Fibroblast of skin of back (primary cell): ENCODE measurements around the gene GTF3A.

Experiments
- DNase-seq: peaks from one replicate; pipeline ENCODE4 v3.0.0-alpha.2; 2013

GTF3A gene

DNA sequence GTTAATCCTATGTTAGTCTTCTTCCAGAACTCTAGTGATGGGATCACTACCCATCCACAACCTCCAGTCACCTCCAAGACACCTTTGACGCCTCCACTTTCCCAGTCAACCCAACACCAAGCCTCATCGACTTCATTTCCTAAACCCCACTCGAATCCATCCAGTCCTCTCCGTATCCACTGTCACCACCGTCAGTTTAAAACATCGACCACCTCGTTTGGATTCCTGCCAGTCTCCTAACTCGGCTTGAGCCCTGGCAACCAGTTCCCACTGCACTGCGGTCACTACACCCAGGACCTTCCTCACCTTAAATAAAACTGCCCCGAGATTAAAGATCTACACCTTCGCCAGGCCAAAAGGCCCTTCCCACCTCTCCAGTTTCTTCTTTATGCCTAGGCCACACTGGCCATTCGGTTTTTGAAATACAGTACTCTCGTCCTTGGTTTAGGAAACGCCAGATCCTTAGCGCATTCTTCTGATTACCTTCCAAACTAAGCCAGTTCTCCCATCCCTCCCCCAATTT is 24.7 kb downstream of the GTF3A start:
- DNase-seq = no peak

DNA sequence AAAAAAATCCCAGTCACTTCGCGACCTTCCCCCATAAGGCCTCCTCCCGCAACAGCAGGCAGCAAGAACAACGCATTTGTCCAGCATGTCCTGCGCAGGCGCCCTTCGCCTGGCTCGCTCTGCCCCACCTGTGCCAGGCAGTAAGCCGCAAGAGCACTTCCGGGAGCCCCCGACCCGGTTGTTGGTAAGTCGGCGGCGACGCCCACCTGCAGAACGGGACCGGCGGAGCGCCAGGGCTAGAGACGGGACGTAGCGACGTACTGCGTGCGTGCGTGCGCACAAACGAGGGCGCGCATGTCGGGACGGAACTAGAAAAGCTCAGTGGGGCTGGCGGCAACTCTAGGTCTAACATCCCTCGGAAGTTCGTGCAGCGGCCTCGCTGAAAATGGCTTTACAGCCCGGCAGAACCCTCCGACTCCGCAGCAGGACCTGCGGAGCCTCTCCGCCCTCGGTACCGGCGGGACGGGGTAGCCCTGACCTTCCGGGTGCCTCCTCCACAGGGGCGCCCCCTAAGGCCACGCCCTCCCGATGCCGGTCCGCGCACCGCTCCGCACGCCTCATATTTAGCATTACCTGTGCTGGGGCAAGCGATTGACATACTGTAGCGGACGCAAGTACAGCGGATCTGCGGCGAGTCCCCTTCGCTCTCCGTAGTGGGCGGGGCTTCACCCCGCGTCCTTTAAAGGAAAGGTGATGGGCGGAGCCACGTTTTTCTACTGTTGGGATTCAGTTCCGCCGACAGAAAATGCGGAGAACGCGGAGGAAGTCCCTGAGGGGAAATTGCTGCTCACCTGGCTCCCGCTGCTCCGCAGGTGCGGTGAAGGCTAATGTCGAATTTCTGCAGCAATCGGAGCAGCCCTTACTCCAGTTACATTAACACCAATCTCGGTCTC is 25.8 kb downstream of the GTF3A start, which contains the start of gene MTIF3:
TSS of gene MTIF3 (minus strand) at position 629 of the 893 bp plus-strand sequence. CDS start 10,116 bp downstream, outside the sequence.
- peak; percentile 88 for DNase-seq

DNA sequence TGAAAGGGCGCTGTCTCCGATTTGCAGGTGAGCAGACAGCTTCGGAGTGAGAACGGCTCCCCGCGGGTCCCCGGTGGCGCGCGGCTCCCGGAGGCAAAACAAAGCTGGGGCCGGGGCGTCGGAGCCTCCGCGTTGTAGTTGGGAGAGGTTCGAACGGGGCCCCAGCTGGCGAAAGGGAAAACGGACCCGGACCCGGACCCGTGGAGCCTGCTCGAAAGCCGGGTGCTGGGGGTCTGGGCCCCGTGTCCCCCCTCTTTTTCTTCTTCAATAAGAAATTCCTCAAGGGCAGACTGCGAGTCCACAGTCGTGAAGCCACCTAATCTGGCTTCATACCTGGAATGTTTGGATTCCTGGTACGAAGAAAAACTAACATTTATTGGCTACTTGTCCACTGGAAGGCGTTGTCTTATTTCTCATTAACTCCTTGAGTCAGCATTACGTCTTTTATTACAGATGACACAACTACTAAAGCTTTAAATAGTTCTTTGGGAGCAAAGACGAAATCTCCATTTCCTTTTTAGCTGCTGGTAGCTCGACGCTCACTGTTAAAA is 26.6 kb downstream of the GTF3A start:
- DNase-seq = peak; percentile 44

DNA sequence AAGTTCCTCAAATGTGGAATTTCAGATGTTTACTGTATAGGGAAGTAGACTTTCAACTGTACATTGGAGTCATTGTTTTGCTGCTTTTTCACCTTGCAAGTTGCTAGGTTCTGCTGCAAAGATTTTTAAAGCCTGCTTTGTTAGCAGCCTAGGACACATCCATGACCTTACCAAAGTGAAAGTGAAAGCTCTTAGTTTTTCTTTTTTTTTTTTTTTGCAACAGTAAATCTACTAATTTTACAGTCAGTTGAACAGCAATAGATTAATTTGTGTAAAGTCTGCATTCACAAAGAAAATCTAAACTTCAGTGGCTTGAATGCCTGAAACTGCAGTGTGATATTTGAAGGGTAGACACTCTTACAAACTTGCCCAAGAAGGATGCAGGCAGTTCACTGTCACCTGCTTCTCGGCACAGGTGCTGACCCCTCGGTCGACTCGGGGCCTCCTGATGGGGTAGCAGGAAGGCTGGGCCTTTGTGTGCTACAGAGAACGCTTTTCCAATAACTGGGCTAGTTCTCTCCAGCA is 31.0 kb downstream of the GTF3A start:
- no peak for DNase-seq

DNA sequence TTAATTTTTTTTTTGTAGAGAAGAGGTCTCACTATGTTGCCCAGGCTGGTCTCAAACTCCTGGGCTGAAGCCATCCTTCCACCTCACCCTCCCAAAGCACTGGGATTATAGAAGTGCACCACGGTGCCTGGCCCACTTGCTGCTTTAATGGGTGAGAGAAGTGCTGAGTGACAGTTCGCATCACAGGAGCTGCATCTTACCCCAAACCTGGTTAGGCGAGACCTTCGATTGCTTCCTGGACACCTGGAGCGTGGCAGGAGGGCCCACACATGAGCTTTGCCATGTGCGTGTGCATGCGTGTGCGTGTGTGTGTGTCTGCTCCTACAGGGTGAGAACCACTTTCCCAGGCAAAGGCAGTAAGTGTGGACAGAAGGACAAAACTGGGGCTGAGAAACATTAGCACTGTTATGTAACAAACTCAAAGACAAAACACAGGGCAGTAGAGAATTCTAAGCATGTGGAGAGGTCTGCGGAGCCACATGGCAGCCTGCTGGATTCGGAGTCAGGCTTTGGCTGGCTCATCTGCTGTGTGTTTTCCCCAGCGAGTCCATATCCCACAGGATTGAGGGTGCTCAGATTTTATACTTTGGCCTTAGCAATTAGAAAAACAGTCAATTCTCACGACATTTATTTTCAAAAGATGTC is 37.6 kb downstream of the GTF3A start:
- DNase-seq = no peak

DNA sequence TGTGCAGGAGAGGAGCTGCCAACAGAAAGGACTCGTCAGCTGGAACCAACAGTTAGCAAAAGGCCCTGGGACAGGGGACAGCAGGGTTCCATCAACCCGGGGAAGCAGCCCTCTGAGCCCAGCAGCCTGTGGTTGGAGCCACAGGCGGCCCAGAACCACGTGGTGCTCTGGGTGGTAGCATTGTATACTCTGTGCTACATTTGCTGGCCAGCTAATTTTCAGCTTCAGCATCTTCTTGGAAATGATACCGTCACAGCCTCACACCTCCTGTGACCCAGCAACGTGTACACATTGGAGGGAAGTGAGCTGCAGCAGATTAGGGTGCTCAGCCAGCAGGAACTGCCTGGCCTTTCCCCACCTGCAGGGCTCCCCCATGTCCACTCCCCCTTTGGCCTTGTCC is 39.1 kb downstream of the GTF3A start:
- DNase-seq = no peak

DNA sequence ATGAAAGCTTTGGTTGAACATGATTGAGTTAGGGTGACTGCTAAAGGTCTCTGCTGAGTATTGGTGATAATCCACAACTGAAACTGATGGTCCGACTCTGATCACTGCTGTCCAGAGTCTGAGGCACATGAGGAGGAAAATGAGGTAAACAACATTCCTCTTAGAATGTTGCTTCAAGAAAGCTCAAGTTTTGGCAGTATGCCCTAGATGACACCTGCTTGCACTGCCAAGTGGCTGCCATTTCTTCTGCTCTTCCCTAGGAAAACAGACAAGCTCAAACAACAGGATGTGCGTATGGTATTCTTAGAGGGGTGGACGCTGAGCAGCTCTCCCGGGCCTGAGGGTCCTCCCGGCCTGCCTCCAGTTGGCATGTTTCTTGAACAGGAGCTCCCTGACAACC is 41.2 kb downstream of the GTF3A start:
- DNase-seq = no peak

DNA sequence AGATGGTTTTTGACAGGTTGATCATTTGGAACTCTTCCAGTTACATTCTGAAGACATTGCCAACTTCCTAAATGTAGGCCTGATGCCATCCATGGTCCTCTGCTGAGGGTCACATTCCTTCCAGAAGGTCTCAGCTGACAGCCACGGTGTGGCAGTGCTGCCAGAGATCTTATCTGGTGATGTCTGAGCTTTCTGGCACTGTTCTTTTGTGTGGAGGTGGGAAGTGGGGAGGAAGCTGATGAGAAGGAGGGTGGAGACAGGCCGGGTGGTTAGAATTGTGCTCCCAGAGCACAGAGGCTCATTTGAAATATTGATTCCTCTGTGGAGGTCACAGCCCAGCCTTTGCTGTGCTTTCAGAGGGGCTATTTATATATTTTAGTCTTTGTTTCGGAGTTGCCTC is 42.1 kb downstream of the GTF3A start:
- DNase-seq = no peak

DNA sequence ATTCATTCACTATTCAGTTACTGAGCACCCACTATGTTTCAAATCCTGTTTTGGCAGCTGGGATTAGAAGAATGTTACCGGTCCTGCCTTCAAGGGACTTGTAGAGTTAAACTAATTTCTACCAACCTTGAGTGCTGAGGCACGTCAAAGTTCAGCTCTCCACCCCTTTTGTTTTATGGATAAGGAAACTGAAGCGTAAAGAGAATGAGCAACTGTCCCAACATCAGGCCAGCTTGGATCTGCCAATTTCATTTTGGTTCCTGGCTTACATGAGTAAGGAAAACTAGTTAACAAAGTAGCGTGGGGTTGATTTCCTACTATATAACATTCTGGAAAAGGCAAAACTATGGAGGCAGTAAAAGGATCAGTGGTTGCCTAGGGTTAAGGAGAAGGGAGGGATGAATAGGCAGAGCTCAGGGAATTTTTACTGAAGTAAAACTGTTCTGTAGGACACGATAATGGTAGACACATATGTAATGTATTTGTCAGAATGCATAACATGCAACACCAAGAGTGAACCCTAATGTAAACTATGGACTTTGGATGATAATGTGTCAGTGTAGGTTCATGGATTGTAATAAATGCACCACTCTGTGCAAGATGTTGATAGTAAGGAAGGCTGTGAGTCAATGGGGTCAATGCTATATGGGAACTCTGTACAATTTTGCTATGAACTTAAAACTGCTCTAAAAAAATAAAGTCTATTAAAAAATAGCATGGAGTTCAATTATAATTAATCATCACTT is 45.8 kb downstream of the GTF3A start:
- DNase-seq = no peak

DNA sequence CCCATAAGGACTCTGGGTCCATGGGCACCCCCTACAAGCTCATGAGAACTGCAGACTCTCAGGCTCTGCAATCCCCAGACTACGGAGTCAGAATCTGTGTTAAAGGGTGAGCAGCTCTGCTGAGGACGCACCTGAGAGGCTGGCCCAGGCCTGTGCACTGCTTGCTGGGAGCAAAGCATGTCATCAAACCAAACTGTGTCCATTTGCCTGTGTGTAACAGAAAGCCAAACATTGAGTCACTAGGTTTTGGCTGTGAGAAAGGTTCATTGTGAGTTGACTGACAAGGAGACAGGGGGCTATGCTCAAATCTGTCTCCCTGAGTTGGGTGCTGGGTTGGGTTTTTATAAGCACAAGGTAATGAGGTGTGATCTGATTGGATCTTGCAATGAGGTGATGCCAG is 48.0 kb downstream of the GTF3A start:
- no peak for DNase-seq

DNA sequence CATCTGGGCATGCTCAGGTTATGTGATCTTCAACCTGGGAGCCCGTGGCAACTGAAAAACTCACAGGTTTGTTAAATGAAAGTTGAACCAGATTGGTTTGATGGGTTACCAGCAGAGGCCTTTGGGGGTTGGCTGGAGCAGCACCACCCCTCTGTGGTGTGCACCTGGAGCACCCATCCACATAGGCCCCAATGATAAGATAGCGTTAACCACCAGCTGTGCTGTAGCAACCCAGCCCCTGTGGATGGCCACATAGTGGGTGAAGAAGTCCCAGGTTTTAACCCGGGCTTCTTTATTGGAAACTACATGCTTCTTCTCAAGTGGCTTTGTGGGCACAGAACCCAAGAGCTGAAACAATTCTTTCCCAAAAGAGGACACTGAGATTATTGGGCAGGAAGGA is 48.5 kb downstream of the GTF3A start:
- no peak for DNase-seq

DNA sequence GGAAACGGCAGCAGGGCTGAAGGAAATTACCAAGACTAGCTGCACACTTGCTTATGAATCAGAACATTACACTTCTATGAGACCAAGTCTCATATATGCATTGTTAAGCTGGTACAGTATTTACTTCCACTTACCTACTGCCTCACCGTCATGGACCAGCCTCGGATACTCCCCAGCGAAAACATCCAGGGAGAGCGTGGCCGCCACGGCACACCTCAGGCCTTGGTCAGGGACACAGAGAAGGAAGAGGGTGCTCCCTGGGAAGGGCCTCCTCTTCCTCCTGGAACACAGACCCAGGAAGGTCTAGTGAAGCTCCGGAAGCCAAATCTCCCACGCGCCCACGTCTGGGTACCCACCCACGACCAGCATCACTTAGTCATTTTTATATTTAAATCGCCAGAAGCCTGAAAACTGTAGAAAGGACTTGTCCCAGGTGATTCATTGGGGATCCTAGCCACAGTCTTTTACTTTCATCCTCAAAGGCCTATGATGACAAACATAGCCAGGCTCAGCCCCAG is 50.4 kb downstream of the GTF3A start:
- DNase-seq = no peak

DNA sequence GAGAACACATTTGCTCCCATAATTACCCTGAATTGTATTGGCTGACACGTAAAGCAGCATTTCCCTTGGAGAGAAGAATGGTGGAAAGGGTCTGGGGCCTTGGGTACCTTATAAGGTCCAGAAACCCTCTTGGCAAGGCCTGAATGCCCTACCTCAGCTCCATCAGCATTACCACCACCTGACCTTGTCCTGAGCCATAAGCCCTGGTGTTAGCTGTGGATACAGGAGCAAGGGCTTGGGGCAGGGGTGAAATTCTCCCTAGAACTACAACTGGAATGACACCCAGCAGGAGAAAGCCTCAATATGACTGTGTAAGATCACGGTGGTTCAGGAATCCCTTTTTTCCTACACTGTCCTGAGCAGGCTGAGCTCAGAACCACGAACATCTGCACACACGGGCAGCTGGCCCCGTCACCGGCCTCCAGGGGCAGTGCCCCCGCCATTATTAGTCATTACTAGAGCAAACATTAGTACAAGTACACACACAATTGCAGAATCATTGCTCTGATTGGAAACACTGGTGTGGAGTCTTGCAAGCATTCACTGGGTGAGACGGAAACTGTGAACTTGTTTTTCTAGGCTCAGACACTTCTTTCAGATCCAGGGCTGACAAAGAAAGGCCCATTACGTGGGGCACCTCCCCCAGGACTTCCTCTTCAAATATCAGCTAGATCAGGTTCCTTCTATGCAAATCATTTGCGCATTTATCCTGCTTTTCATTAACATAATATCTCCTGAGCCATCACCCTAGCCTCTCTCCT is 52.7 kb downstream of the GTF3A start:
- peak; percentile 14 for DNase-seq

DNA sequence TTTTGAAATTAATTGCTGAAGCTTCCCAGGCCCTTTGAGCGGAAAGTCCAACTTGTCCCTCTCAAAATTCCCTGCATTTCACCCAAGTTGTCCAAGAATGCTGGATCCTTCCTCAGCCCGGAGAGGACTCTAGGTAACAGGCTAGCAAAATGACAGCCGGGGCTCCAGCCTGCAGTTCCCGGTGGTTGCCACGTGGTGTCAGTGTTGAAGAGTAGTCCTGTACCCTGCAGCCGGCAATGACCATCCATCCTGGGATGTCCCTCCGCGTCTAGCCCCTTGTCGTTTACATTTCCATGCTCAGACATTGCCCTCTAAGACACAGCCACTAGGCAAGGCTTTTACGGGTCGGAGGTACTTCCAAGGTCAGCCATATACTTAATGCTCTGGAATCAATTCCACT is 57.3 kb downstream of the GTF3A start:
- peak; percentile 29 for DNase-seq

DNA sequence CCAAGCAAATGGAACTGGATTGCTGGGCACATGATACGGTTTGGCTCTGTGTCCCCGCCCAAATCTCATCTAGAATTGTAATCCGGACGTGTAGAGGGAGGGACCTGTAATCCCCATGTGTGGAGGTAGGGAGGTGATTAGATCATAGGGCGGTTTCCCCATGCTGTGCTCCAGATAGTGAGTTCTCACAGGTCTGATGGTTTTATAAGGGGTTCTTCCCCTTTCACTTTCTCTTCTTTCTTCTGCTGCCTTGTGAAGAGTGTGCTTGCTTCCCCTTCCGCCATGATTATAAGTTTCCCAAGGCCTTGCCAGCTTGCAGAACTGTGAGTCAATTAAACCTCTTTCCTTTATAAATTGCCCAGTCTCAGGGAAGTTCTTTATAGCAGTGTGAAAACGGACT is 58.6 kb downstream of the GTF3A start:
- no peak for DNase-seq

DNA sequence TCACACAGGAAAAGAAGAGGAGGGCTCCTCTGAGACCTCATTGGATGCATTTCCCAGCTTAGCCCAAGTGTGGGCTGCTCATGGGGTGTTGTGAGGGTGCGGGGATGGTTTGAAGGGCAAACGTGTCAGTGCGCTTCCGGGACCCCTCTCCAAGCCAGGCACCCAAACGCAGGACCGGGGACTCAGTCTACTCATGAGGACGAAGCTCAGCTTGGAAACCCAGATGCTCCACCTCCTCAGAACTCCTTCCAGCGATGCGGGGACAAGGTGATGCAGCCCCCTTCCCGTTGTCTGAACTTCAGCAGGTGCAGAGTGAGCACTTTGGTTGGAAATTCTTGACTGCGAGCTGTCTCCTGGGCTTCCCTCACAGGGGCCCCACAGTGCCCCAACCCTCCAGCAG is 59.0 kb downstream of the GTF3A start:
- DNase-seq = no peak
